NCI-H146 treated with DMSO at 0.1 percent for 48 hours (cell line): ENCODE measurements around the gene C1QTNF6.

ENCODE experiments used
- DNase-seq: peaks from one replicate; lab custom pipeline; 2025; ENCODE audit not compliant: unreplicated experiment; lab: John Stamatoyannopoulos, UW

C1QTNF6 gene

GRCh38 chr22:37192741-37193140 is 4.7 kb upstream of the C1QTNF6 start:
- DNase-seq: no peak

GRCh38 chr22:37192204-37192603 is 4.2 kb upstream of the C1QTNF6 start:
- DNase-seq: no peak

DNA sequence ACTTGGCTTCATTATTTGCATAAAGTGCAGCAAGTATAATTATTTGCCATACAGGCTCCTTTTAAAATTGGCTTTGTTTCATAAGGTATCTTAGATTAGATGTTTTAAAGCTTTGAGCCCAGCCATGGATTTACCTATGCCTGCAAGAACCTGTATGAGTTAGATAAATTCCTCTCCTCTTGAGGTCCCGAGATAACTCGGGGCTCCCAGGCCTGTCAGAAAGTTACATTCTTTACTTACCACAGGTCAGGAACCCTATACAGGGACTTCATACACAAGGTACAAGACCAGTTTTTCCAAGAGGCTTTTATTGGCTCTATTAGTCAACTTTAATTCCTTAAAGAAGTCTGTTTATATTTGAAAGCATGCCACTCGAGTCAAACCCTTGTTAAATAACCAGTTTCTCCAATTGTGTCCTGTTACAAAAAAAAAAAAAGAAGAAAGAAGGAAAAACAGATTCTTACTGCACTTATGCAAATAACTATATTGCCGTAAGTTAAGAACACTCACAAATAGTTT is 2.3 kb upstream of the C1QTNF6 start:
- no peak for DNase-seq

DNA sequence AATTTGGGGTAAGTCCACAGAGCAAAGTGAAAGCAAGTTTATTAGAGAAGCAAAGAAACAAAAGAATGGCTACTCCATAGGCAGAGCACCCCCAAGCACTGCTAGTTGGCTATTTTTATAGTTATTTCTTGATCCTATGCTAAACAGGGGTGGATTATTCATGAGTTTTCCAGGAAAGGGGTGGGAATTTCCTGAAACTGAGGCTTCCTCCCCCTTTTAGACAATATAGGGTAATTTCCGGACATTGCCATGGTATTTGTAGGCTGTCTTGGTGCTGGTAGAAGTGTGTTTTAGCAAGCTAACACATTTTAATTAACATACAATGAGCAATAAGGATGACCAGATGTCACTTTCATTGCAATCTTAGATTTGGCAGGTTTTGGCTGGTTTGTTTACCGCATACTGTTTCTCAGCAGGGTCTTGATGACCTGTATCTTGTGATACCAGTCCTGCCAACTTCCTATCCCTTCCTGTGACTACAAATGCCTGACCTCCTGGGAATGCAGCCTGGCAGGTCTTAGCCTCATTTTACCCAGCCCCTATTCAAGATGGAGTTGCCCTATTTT is 937 bp upstream of the C1QTNF6 start:
- no peak for DNase-seq

GRCh38 chr22:37187552-37187890 is 526 bp downstream of the C1QTNF6 start:
- no peak for DNase-seq

DNA sequence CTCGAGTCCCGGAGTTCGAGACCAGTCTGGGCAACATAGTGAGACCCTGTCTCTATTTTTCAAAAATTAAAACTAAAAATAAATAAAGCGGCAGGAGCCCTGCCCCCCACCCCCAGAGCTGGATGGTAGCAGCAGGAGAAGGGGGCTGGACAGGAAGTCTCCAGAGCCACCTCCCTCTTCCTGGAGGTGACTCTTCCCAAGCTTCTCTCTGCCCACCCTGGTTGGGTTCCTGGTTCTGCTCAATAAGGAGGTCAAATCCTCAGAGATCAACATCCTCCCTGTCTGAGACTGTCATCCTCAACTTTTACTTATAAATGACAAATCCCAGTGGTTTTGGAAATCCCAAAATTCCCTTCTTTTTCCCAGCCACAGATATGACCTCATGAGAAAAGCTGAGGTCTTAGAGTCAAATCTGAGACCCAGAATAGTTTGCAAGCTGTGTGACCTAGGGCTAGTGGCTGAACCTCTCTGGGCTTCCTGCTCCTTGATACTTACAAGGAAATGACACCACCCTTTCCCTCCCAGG is 987 bp downstream of the C1QTNF6 start:
- no peak for DNase-seq

GRCh38 chr22:37186228-37186996 is 1.6 kb downstream of the C1QTNF6 start:
- no peak for DNase-seq

DNA sequence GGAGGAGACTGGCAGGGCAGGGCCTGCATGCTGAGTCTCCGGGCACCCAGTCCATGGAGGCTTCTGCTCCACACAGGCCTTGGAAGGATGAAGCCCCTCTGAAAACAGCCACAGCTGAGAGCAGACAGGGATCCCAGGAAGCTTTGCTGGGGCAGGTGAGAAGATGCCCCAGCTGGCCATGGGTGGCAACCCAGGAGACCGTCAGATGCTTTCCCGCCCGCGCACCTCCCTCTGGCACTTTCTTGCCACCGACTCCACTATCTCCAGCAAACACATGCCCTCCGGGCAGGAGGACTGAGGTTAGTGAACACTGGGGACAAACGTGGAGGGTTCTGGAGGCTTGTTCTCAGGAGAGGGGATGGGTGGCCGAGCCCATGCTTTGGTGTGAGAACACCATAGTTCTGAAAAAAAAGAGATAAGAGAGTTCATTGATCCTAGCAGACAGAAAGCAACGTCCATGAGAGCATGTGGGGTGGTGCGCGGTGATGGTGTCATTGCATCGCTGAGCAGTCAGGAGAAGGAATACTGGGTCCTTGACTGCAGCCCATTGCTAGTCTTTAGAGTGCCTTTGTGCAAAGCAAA is 2.3 kb downstream of the C1QTNF6 start:
- DNase-seq: no peak

DNA sequence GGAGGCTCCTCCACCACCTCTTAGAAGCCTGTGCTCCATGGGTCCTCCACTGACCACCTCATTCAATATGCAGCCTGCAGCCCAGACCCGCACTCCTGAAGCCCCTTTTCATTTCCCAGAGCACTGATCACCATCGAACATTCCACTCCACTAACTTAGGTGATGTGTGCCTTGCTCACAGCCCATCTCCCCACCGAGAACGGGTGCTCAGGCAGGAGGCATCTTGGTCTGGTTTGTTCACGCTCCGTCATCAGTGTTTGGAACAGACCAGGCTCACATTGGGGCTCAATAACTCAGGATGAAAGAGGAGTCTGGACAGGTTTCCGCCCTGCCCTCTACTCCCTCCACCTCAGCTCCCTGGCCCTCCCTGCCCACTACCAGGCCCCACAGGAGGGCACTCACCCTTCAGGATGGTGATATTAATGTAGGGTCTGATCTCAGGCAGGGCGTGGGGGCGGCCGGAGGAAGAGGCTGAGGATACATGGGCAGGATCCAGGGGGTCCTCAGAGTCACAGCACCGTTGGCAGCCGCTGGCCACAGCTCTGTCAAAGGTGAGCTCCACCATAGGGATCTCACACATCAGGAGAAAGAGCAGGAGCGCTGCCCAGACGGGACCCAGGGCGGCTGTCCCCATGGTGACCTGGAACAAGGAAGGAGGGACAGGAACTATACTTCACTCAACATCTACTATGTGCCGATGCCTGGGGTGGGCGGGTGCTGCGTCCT is 3.1 kb downstream of the C1QTNF6 start:
- no peak for DNase-seq

DNA sequence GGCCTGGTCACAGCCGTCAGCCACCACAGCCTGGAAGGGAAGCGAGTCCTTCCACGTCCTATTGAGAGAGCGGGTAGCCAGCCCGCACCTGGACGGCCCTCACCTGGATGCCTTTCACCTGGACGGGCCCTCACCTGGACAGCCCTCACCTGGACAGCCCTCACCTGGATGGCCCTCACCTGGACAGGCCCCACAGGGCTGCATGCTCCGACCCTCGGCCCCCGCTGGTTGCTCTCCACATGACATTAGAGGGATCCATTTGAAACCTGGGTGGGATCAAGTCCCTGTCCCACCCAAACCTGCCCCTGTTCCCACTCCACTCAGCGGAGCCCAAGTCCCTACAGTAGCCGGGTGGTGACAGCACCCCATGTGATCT is 3.7 kb downstream of the C1QTNF6 start:
- DNase-seq: no peak

GRCh38 chr22:37183432-37184379 is 4.3 kb downstream of the C1QTNF6 start:
- no peak for DNase-seq

DNA sequence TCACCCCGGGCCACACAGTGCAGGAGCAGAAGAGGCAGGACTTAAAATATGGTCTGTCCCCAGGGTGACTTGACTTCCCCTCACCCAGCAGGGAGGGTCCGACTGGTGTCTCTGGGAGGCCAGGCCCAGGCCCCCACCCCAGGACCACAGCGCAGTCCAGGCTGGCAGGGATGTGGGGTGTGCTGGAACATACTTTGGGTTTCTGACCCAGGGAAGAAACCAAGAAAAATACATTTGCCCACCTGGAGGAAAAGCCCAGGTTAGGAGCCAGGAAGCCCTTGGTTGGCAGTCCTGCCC is 5.2 kb downstream of the C1QTNF6 start:
- no peak for DNase-seq

DNA sequence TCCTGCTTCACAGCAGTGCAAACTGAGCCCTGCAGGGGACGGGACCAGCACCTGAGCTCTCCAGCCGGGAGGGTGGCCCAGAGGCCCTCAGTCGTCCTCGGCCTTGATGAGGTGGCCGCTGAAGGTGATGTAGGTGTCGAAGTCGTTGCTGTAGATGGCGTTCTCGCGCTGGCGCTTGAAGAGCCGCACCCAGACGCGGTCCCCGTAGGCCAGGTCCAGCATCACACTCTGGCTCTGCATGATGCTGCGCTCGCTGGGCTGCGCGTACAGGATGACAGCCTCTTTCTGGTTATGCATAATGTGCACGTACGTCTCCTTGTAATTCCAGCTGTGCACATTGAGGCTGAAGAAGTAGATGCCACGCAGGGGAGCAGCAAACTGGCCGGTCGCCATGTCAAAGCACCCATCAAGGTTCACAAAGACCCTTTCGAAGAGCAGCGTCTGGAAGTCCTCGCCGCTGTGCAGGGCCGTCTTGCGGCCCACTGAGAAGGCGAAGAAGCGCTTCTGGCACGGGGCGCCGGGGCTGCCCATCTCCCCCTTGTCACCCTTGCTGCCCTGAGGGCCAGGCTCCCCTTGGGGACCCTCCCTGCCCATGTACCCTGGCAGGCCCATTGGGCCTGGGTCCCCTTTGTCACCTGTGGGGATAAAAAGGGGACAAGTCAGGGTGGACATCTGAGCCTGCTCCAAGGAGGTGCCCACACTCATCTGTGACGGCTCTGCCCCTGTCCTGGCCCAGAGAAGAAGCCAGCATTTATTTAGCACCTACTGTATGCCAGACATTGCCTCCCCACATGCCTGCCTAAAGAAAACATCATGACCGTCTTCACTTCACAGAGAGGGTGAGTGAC is 5.7 kb downstream of the C1QTNF6 start:
- DNase-seq: no peak

DNA sequence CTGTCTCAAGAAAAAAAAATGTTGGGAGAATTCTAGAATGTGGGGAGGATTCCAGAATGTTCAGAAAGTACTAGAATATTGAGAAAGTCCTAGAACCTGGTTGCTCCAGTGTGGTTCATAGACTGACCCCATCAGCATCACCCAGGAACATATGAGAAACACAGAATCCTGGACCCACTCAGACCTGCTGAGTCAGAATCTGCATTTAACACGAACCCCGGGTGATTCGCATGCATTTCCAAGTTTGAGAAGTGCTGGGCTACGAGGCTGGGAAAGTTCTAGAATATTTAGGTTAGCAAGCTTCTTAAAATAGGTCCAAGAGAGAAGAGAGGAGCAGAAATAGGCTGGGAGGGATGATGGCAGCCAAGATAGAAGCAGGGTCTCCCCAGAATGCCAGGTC is 6.4 kb downstream of the C1QTNF6 start:
- no peak for DNase-seq

GRCh38 chr22:37180531-37181231 is 7.4 kb downstream of the C1QTNF6 start:
- no peak for DNase-seq

DNA sequence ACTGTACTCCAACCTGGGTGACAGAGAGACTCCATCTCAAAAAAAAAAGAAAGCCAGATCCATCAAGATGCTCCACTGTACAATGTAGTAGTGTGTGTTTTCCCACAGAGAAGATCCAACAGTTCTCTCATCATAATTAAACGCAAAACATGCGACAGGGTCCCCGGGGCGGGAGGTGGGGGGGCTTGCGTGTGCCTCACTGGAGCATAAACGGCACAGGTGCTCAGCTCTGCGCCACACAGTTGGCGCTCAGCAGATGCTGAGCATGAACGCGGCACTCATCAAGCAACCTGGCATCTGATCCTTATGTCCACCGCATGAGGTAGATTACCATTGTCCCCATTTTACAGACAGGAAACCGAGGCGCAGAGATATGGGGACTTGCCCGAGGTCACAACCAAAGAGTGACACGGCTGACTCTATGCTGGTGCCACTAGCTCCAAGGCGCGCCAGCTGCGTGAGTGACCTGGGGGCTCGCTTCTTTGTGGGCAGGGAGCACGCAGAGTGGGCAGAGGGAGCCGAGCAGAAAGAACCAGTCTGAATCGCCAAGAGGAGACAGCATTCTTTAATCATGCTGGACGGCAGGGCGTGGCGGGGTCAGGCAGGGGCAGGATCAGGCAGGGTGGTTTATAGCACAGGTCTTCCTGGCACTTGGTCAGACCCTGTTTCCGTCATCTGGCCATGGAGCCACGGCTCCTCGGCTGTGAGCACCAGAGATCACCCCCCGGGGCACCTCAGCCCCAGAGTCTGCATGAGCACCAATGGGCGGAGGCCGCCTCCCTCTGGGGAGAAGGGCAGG is 8.2 kb downstream of the C1QTNF6 start:
- no peak for DNase-seq

DNA sequence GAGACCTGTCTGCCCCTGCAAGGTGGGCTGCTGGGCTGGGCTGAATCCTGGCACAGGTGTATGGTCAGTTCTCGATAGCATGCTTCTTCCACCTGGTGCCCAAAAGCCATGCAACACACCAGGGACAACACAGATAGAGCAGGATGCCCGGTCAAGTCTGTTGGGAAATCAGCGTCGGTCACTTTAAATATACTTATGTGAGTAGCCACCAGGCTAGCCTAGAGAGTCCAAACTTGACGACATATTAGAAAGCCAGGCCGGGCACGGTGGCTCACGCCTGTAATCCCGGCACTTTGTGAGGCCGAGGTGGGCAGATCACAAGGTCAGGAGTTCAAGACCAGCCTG is 8.9 kb downstream of the C1QTNF6 start:
- DNase-seq: no peak

DNA sequence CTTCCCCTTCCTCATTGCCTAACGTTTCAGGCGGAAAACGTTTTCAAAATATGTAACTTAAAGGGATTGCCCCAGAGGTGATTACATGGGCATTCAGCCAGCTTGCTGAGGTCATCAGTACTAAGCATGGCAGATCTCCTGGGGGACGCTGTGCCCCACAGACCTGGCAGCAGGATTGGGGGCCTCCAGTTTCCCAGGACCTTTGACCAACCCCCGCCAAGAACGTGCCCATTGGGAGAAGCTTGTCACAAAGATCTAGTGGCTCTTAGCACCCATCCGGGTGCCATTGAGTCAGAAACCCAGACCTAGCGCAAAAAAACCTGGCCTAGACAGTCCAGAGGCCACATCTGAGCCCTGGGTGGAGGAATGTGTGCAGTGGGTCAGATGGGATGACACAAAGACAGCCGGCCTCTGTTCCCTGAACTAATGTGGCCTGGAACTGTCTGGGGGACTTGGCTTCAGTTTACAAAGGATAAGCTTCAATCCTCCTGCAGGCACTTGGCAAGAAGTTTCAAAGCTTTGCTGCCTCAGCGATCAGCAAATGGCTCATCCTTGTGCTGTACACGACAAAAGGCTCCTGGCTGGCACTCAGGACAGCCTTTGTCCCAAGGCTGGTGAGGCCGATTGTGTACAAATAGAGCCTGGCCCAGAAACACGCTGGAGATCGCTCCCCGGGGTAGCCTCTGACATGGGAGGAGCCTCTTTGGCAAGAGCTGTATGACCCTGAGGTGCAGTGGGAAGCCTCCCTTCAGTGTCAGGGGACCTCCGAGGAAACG is 9.5 kb downstream of the C1QTNF6 start:
- no peak for DNase-seq
